GM12864 (cell line): Measurements from ENCODE around the gene DSN1.

Experiments
- DNase-seq: peaks from one replicate; pipeline ENCODE4 v3.0.0-alpha.2; 2011; ENCODE audit warnings: low read depth
- H3K4me3 ChIP-seq: 2 replicates; pipeline ENCODE4 v1.5.1; 2011; ENCODE audit warnings: mild to moderate bottlenecking, low read depth, low read length, control low read depth
- CTCF ChIP-seq: IDR thresholded peaks from 2 replicates; pipeline ENCODE4 v1.5.1; 2011; ENCODE audit warnings: low read depth, mild to moderate bottlenecking, moderate library complexity, low read length, control low read depth, inconsistent platforms; ENCODE audit errors: missing control alignments

The DSN1 gene

GRCh38 chr20:36709126-36709525, 64.4 kb downstream of the DSN1 start:
- TF ChIP-seq CTCF: no peak
- no peak for DNase-seq
- no peak overlapping the region for H3K4me3 ChIP-seq

- no peak overlapping the region for H3K4me3 ChIP-seq
- no peak for TF ChIP-seq CTCF
- DNase-seq: no peak
Observed at GRCh38 chr20:36703530-36703929, 70.0 kb downstream of the DSN1 start.
